ENCODE measurements around the gene HDAC7.

DNA sequence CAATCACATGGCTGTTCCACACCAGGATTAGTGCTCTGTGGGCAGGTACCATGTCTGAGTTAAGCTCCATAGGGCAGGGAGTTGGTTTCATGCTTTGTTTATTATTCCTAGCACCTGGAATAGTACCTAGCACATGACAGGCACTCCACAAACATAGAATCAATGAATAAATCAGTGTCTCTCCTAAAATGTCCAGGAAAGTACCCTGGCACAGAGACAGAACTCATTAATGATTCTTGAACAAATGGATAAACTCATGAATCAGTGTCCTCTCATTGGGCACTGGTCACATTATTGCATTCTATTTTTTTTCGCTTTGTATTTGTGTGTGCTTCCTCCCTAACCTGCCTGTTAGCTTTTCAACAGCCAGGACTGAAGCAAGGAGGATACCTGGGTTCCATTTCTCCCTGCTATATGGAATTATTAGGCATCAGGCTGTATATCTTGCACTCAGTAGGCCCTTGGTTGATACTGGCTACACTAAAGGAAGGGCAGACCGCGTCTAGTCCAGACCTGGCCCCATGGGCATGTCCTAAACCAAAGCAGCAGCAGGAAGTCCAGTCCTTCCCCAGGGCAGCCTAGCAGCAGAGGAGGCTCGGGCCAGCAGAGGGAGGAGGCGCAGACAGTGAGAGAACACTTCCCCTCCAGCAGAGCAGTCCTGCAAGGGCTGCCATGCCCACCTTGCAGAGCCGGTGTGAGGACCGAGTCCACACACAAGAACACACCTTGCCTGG is 18.4 kb downstream of the HDAC7 start:
- TF ChIP-seq, protein P1, sequence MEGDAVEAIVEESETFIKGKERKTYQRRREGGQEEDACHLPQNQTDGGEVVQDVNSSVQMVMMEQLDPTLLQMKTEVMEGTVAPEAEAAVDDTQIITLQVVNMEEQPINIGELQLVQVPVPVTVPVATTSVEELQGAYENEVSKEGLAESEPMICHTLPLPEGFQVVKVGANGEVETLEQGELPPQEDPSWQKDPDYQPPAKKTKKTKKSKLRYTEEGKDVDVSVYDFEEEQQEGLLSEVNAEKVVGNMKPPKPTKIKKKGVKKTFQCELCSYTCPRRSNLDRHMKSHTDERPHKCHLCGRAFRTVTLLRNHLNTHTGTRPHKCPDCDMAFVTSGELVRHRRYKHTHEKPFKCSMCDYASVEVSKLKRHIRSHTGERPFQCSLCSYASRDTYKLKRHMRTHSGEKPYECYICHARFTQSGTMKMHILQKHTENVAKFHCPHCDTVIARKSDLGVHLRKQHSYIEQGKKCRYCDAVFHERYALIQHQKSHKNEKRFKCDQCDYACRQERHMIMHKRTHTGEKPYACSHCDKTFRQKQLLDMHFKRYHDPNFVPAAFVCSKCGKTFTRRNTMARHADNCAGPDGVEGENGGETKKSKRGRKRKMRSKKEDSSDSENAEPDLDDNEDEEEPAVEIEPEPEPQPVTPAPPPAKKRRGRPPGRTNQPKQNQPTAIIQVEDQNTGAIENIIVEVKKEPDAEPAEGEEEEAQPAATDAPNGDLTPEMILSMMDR (conservative IDR thresholded peaks at IDR 0.05 in 1 of 2, IDR thresholded peaks at IDR 0.05 in 1 of 2; ENCODE audit: low read depth in 1 of 2, low read length in 2 of 2), result peak; percentile 12 to 22
- TF ChIP-seq EZH2 (IDR thresholded peaks at IDR 0.05; ENCODE audit: low read length, missing control alignments), result no peak
